GM12801 (cell line): ENCODE measurements around the gene SLC2A14.

Experiments used
- CTCF ChIP-seq: IDR thresholded peaks from one replicate; pipeline ENCODE4 v1.5.1; 2011; ENCODE audit warnings: control low read depth; ENCODE audit not compliant: insufficient read length; ENCODE audit errors: extremely low read depth

Gene SLC2A14

GRCh38 chr12:7892186-7892980, 19.7 kb upstream of the SLC2A14 start:
- no peak for TF ChIP-seq CTCF

DNA sequence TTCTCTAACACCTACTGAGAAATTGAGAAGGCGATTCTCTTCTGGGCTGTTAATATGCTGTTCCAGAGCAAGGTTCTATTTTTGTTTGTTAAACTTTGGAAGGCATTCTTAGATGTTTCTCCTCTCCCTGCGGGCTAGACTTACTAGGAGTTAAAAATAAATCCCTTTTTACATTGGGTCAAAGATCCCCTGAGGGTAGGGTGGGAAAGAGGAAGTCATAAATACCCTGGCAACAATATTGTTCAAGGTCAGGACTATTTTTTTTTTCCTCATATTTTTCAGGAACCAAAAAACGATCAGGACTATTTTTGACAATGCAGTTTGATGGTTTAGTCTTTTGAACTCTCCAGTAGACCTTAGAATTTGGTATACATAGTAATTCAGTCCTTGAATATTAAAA, 12.0 kb upstream of the SLC2A14 start:
- no peak for TF ChIP-seq CTCF

DNA sequence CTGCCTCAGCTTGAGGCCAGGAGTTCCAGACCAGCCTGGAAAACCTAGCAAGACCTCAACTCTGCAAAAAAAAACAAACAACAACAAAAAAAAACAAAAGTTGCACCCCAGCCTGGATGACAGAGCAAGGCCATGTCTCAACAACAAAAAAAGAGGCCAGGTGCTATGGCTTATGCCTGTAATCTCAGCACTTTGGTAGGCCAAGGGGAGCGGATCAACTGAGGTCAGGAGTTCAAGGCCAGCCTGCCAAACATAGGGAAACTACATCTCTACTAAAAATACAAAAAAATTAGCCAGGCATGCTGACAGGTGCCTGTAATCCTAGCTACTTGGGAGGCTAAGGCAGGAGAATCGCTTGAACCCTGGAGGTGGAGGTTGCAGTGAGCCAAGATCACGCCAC, 6.5 kb upstream of the SLC2A14 start:
- no peak for TF ChIP-seq CTCF

DNA sequence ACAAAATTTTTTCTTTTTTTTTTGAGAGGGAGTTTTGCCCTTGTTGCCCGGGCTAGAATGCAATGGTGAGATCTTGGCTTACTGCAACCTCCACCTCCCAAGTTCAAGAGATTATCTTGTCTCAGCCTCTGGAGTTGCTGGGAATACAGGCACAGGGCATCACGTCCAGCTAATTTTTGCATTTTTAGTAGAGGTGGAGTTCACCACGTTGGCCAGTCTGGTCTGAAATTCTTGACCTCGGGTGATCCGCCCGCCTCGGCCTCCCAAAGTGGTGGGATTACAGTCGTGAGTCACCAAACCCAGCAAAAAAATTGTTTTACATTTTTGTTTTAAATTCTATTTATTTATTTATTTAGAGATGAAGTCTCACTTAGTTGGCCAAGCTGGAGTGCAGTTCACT, 4.7 kb upstream of the SLC2A14 start:
- no peak for TF ChIP-seq CTCF

DNA sequence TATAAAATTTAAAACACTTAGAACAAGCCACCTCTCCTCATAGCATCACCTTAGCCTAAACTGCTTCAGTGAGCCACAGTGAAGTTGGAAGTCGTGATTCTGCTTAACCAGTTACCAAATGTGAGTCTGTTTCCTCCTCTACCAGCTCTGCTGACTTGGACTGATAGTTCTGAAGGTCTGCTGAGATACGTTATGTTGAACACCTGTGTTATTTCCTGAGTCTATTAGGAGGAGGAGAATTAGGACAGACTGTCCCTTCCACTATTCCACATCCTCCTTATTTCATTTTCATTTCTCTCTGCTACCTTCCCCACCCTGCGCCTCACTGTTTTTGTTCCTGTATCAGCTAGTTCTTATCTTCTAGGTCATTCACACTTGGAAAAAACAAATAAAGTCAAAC, 2.4 kb downstream of the SLC2A14 start:
- TF ChIP-seq CTCF, result no peak

- TF ChIP-seq CTCF, result no peak
Measured at GRCh38 chr12:7869137-7869536, 3.6 kb downstream of the SLC2A14 start.

- TF ChIP-seq CTCF, result no peak
Measured at GRCh38 chr12:7868391-7868790, 4.3 kb downstream of the SLC2A14 start.
